ENCODE measurements around the gene CCNL1.
"Not testable (repeated sequence)": the region's sequence is repeated elsewhere in the genome, so short reads cannot be mapped to it uniquely, and the experiment has no call there.

CCNL1 gene

DNA sequence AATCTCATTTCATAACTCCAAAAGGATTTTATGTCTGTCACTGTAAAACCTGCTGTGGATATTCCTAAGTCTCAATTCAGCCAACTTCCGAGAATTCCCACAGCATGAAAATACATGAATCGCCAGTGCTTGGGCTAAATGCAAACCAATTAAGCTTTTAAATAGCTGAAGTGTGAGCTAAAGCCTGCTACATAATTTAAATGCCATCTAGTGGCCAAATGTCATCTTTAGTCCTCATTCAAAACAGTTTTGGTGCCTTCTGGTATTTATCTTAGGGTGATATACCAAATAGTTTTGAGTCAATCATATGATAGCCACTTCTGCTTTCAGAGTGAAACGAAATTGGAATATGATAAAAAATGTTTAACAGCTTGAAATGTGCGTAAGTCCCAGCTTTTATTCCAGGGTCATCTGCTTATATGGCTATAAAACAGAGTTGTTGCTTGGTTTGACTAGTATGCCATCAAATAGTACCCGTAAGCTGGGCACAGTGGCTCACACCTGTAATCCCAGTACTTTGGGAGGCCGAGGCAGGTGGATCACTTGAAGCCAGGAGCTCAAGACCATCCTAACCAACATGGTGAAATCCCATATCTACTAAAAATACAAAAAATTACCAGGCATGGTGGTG lies 41.8 kb upstream of the CCNL1 start:
- no peaks in the 10 kb centered on the region for H3K9me2 ChIP-seq (replicated peaks; ENCODE audit: low read depth, low read length)
- H3K4me1 ChIP-seq (ENCODE audit: insufficient read depth, low read length, poor library complexity, severe bottlenecking), result no peaks in the 10 kb centered on the region
- H4K20me1 ChIP-seq (ENCODE audit: insufficient read depth, low read length, poor library complexity, severe bottlenecking), result no peaks in the 10 kb centered on the region
- H3K4me3 ChIP-seq (ENCODE audit: low read length, poor library complexity, severe bottlenecking), result no peak overlapping the region
- no peaks in the 10 kb centered on the region for H3K79me2 ChIP-seq (ENCODE audit: insufficient read depth, low read length)
- no peak overlapping the region for H2AFZ ChIP-seq (ENCODE audit: low read length)
- H3F3A ChIP-seq (ENCODE audit: low read depth), result no peaks in the 10 kb centered on the region
- H3K4me2 ChIP-seq (ENCODE audit: low read depth, low read length, poor library complexity, severe bottlenecking), result no peak overlapping the region
- no peaks in the 10 kb centered on the region for H3K9me3 ChIP-seq (ENCODE audit: insufficient read depth, low read depth, low read length)
- no peaks in the 10 kb centered on the region for H3K36me3 ChIP-seq (ENCODE audit: insufficient read depth, low read length)
- no peak for TF ChIP-seq EZH2phosphoT487 (IDR thresholded peaks at IDR 0.05; ENCODE audit: borderline replicate concordance)
- TF ChIP-seq, protein P1, sequence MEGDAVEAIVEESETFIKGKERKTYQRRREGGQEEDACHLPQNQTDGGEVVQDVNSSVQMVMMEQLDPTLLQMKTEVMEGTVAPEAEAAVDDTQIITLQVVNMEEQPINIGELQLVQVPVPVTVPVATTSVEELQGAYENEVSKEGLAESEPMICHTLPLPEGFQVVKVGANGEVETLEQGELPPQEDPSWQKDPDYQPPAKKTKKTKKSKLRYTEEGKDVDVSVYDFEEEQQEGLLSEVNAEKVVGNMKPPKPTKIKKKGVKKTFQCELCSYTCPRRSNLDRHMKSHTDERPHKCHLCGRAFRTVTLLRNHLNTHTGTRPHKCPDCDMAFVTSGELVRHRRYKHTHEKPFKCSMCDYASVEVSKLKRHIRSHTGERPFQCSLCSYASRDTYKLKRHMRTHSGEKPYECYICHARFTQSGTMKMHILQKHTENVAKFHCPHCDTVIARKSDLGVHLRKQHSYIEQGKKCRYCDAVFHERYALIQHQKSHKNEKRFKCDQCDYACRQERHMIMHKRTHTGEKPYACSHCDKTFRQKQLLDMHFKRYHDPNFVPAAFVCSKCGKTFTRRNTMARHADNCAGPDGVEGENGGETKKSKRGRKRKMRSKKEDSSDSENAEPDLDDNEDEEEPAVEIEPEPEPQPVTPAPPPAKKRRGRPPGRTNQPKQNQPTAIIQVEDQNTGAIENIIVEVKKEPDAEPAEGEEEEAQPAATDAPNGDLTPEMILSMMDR (conservative IDR thresholded peaks at IDR 0.05; ENCODE audit: low read length), result peak; percentile 56
- no peaks in the 10 kb centered on the region for H3K27me3 ChIP-seq (ENCODE audit: insufficient read depth, low read length, poor library complexity, severe bottlenecking)
- H3K9ac ChIP-seq (ENCODE audit: low read depth, low read length, poor library complexity, severe bottlenecking), result no peak overlapping the region

DNA sequence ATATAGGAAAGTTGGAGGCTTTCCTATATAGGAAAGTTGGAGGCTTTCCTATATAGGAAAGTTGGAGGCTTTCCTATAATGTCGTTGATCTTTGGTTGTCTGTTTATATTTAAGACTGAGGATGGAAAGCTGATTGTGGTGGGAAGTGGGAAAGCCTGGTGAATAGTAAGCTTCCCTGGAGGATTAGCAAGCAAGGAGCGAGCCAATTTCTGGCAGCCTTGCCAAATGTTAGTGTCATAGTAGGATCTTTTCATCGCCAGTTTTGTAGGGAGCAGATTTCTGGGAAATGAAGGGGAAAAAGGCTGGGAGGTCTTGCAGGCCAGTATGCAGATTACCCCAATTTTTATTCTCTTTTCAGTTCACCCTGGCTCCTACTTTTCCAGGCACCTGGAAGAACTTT lies 39.9 kb upstream of the CCNL1 start:
- no peaks in the 10 kb centered on the region for H3K9me3 ChIP-seq (ENCODE audit: insufficient read depth, low read depth, low read length)
- H3F3A ChIP-seq (ENCODE audit: low read depth), result no peaks in the 10 kb centered on the region
- no peak overlapping the region for H3K9ac ChIP-seq (ENCODE audit: low read depth, low read length, poor library complexity, severe bottlenecking)
- H3K36me3 ChIP-seq (ENCODE audit: insufficient read depth, low read length), result no peaks in the 10 kb centered on the region
- no peaks in the 10 kb centered on the region for H3K4me1 ChIP-seq (ENCODE audit: insufficient read depth, low read length, poor library complexity, severe bottlenecking)
- no peak overlapping the region for H3K4me2 ChIP-seq (ENCODE audit: low read depth, low read length, poor library complexity, severe bottlenecking)
- no peaks in the 10 kb centered on the region for H4K20me1 ChIP-seq (ENCODE audit: insufficient read depth, low read length, poor library complexity, severe bottlenecking)
- no peaks in the 10 kb centered on the region for H3K79me2 ChIP-seq (ENCODE audit: insufficient read depth, low read length)
- H3K4me3 ChIP-seq (ENCODE audit: low read length, poor library complexity, severe bottlenecking), result no peak overlapping the region
- H3K27me3 ChIP-seq (ENCODE audit: insufficient read depth, low read length, poor library complexity, severe bottlenecking), result no peaks in the 10 kb centered on the region
- no peaks in the 10 kb centered on the region for H3K9me2 ChIP-seq (replicated peaks; ENCODE audit: low read depth, low read length)
- no peak overlapping the region for H2AFZ ChIP-seq (ENCODE audit: low read length)
- no peak for TF ChIP-seq EZH2phosphoT487 (IDR thresholded peaks at IDR 0.05; ENCODE audit: borderline replicate concordance)
- TF ChIP-seq, protein P1 (conservative IDR thresholded peaks at IDR 0.05; ENCODE audit: low read length), result no peak

GRCh38 chr3:157195965-157196364 lies 36.0 kb upstream of the CCNL1 start:
- no peaks in the 10 kb centered on the region for H3K79me2 ChIP-seq (ENCODE audit: insufficient read depth, low read length)
- TF ChIP-seq, protein P1 (conservative IDR thresholded peaks at IDR 0.05; ENCODE audit: low read length), result no peak
- no peak for TF ChIP-seq EZH2phosphoT487 (IDR thresholded peaks at IDR 0.05; ENCODE audit: borderline replicate concordance)
- H3K9me2 ChIP-seq (replicated peaks; ENCODE audit: low read depth, low read length), result no peaks in the 10 kb centered on the region
- no peaks in the 10 kb centered on the region for H4K20me1 ChIP-seq (ENCODE audit: insufficient read depth, low read length, poor library complexity, severe bottlenecking)
- no peak overlapping the region for H3K4me2 ChIP-seq (ENCODE audit: low read depth, low read length, poor library complexity, severe bottlenecking)
- H2AFZ ChIP-seq (ENCODE audit: low read length), result no peak overlapping the region
- no peaks in the 10 kb centered on the region for H3K36me3 ChIP-seq (ENCODE audit: insufficient read depth, low read length)
- H3K4me1 ChIP-seq (ENCODE audit: insufficient read depth, low read length, poor library complexity, severe bottlenecking), result no peaks in the 10 kb centered on the region
- no peaks in the 10 kb centered on the region for H3F3A ChIP-seq (ENCODE audit: low read depth)
- H3K9ac ChIP-seq (ENCODE audit: low read depth, low read length, poor library complexity, severe bottlenecking), result no peak overlapping the region
- no peak overlapping the region for H3K4me3 ChIP-seq (ENCODE audit: low read length, poor library complexity, severe bottlenecking)
- H3K9me3 ChIP-seq (ENCODE audit: insufficient read depth, low read depth, low read length), result no peaks in the 10 kb centered on the region
- H3K27me3 ChIP-seq (ENCODE audit: insufficient read depth, low read length, poor library complexity, severe bottlenecking), result no peaks in the 10 kb centered on the region

DNA sequence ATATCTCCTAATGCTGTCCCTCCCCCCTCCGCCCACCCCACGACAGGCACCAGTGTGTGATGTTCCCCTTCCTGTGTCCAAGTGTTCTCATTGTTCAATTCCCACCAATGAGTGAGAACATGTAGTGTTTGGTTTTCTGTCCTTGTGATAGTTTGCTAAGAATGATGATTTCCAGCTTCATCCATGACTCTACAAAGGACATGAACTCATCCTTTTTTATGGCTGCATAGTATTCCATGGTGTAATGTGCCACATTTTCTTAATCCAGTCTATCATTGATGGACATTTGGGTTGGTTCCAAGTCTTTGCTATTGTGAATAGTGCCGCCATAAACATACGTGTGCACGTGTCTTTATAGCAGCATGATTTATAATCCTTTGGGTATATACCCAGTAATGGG lies 31.2 kb upstream of the CCNL1 start:
- not testable (repeated sequence) for H3K27me3 ChIP-seq (ENCODE audit: insufficient read depth, low read length, poor library complexity, severe bottlenecking); H3K4me1 ChIP-seq (ENCODE audit: insufficient read depth, low read length, poor library complexity, severe bottlenecking); H4K20me1 ChIP-seq (ENCODE audit: insufficient read depth, low read length, poor library complexity, severe bottlenecking); H3K4me3 ChIP-seq (ENCODE audit: low read length, poor library complexity, severe bottlenecking); H3F3A ChIP-seq (ENCODE audit: low read depth); H3K9me2 ChIP-seq (replicated peaks; ENCODE audit: low read depth, low read length); H2AFZ ChIP-seq (ENCODE audit: low read length); H3K36me3 ChIP-seq (ENCODE audit: insufficient read depth, low read length); H3K9ac ChIP-seq (ENCODE audit: low read depth, low read length, poor library complexity, severe bottlenecking); H3K4me2 ChIP-seq (ENCODE audit: low read depth, low read length, poor library complexity, severe bottlenecking); H3K79me2 ChIP-seq (ENCODE audit: insufficient read depth, low read length)
- peaks cover 28% of the 10 kb centered on the region; the same call in 1 of the 2 replicates for H3K9me3 ChIP-seq (ENCODE audit: insufficient read depth, low read depth, low read length)

Data from Loucy (cell line).